NCI-H526 (cell line): ENCODE measurements around the gene KCNH3.
"Not testable (repeated sequence)": the region's sequence is repeated elsewhere in the genome, so short reads cannot be mapped to it uniquely, and the experiment has no call there.

Experiments
- DNase-seq, 2 experiments: peaks; one replicate each; lab custom pipeline; 2025; lab: John Stamatoyannopoulos, UW

KCNH3 gene

GRCh38 chr12:49588281-49588680, 49.5 kb downstream of the KCNH3 start:
- no peak for DNase-seq

DNA sequence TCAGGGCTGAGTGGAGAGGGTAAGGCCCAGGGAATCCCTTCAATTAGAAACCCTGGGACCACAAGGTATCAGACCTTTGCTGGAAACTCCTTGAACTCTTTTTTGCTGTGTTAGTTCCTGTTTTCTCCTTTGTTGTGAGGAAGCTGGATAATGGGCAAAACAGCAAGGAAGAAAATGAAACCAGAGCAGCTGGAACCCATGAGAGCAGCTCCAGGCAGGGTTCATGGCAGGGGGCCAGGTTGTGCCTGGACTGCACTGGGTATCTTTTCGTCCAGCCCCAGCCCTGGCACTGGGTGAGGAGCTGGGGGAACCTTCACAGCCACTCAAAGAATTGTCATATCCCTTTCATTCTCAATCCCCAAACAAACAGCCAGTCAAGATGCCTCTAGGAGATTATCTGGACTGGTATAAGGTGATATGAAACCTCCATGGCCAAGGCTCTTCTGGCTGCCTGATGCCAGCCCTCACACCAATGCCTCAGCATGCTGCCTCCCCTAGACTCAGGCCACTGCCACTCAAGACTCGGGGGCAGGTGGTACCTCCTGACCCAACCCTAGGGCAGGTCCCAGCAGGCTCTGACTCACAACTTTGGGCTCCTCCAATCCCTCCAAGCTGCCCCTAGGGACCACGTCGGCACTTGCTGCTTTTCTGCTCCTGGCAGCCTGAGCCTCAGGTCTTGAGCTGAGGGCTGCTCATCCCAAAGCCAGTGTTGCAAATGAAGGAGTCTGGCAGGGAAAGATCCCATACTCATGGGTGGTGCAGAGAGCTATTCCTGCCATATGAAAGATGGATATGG, 50.1 kb downstream of the KCNH3 start:
- DNase-seq, result no peak

DNA sequence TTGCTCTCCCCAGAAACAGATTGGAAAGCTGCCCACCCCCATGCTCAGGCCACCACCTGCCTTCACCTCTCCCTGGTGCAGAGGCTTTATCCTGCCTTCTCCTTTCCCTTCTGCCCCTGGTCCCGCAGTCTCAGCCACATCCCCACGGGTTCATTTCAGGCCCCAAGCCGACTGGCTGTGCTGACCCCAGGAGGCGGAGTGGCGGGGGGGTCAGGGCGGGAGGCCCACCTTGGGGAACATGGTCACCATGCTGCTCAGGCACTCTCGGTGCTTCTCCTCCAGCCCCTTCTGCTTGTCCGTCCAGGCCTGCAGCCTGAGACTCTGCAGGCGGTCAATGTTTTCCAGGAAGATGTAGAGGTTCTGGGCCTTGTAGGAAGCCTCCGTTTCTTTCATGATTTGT, 59.7 kb downstream of the KCNH3 start:
- DNase-seq, result no peak

- no peak for DNase-seq
Observed at GRCh38 chr12:49599961-49600360, 61.1 kb downstream of the KCNH3 start.

DNA sequence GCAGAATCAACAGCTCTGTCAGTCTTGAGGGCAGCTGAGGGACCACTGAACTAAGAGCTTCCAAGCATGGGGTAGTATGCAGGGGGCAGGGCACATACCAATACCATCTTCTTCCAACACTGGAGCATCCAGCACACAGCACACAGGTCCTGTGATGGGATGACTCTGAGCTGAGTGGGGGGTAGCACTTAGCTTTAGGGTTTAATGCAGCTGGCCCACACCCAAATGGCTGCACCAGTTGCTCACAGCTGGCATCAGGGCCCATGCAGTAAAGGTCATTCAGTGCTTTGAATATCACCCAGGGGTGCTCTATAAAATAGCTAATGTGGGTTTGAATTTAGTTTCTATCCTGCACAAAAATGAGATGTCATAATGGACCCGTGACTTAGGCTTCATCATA, 64.9 kb downstream of the KCNH3 start:
- no peak for DNase-seq

DNA sequence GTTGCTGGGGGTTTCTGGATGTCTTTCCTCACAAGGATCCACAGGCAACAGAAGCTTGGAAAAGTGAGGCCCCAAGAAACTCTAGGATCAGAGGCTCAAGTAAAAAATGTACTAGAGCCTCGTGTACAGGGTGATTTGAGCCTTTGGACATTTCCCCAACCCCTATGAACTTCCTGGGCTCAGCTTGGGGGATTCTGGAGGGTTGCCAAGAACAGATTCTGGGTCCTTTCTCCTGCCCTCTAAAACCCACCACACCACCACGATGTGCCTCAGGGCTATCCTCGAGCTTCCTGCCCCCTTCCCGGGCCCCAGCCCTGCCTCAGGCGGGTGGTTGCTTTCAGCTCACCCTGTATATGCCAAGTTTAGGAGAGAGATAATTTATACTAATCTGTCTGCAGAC, 66.0 kb downstream of the KCNH3 start:
- DNase-seq, result no peak

GRCh38 chr12:49605539-49605938, 66.7 kb downstream of the KCNH3 start, which contains the start of gene FAM186B:
TSS of gene FAM186B (minus strand) at chr12:49605639. CDS start at chr12:49605477, 162 bp downstream.
- not testable (repeated sequence) for DNase-seq
